HL-60 (cell line): ENCODE data around the gene OBP2A.

Experiments used
- DNase-seq, 2 experiments: peaks; one replicate each; pipeline ENCODE4 v3.0.0-alpha.2; 2010 to 2020; ENCODE audit warnings: low read depth in 1 of 2, low spot score in 1 of 2
- H3K27ac ChIP-seq: fragments of 250-450 bp; sonication (Bioruptor Pico); replicated peaks from 2 replicates; pipeline ENCODE4 v1.5.1; 2020; ENCODE audit warnings: mild to moderate bottlenecking, moderate library complexity
- H3K27me3 ChIP-seq: fragments of 250-450 bp; sonication (Bioruptor Pico); 2 replicates; pipeline ENCODE4 v1.5.1; 2021; ENCODE audit warnings: mild to moderate bottlenecking, moderate library complexity; ENCODE audit not compliant: insufficient read depth, poor library complexity, severe bottlenecking
- H3K4me3 ChIP-seq: replicated peaks from 2 replicates; pipeline ENCODE4 v1.5.1; 2011; ENCODE audit warnings: mild to moderate bottlenecking, control low read depth, low read length; ENCODE audit not compliant: insufficient read depth
- GABPA ChIP-seq: IDR thresholded peaks from 2 replicates; pipeline ENCODE4 v1.6.1; 2012; ENCODE audit warnings: low read depth
- POLR2AphosphoS5 ChIP-seq: IDR thresholded peaks from 2 replicates; pipeline ENCODE4 v1.6.1; 2012; ENCODE audit warnings: low read depth
- SPI1 ChIP-seq: IDR thresholded peaks from 2 replicates; pipeline ENCODE4 v1.6.1; 2012; ENCODE audit warnings: low read depth, mild to moderate bottlenecking, borderline replicate concordance
- TF ChIP-seq, protein P1 (sequence below): IDR thresholded peaks from 2 replicates; pipeline ENCODE4 v1.6.1; 2012; ENCODE audit warnings: low read depth; ENCODE audit not compliant: insufficient replicate concordance
- TF ChIP-seq, protein P2 (sequence below): IDR thresholded peaks from one replicate; pipeline ENCODE4 v1.5.1; 2011; ENCODE audit warnings: low read length, control low read depth, inconsistent platforms; ENCODE audit not compliant: insufficient read depth

Gene OBP2A

DNA sequence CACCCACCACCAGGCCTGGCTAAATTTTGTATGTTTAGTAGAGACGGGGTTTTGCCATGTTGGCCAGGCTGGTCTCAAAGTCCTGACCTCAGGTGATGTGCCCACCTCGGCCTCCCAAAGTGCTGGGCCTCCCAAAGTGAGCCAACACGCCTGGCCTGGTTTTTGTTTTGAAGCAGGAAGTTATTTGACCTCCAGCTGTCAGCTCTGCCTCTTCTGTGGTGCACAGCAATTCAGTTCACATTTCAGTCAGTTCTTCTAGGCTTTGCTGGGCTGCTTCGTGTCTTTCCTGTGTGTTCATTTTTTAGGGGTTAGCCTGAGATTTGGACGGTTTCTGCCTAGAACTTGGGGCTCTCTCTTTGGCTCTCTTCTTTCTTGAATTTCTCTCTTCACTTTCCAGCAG lies 15.8 kb upstream of the OBP2A start:
- TF ChIP-seq POLR2AphosphoS5 (no peak), GABPA (no peak), SPI1 (no peak)
- TF ChIP-seq, protein P1, sequence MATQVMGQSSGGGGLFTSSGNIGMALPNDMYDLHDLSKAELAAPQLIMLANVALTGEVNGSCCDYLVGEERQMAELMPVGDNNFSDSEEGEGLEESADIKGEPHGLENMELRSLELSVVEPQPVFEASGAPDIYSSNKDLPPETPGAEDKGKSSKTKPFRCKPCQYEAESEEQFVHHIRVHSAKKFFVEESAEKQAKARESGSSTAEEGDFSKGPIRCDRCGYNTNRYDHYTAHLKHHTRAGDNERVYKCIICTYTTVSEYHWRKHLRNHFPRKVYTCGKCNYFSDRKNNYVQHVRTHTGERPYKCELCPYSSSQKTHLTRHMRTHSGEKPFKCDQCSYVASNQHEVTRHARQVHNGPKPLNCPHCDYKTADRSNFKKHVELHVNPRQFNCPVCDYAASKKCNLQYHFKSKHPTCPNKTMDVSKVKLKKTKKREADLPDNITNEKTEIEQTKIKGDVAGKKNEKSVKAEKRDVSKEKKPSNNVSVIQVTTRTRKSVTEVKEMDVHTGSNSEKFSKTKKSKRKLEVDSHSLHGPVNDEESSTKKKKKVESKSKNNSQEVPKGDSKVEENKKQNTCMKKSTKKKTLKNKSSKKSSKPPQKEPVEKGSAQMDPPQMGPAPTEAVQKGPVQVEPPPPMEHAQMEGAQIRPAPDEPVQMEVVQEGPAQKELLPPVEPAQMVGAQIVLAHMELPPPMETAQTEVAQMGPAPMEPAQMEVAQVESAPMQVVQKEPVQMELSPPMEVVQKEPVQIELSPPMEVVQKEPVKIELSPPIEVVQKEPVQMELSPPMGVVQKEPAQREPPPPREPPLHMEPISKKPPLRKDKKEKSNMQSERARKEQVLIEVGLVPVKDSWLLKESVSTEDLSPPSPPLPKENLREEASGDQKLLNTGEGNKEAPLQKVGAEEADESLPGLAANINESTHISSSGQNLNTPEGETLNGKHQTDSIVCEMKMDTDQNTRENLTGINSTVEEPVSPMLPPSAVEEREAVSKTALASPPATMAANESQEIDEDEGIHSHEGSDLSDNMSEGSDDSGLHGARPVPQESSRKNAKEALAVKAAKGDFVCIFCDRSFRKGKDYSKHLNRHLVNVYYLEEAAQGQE, result no peak
- TF ChIP-seq, protein P2, sequence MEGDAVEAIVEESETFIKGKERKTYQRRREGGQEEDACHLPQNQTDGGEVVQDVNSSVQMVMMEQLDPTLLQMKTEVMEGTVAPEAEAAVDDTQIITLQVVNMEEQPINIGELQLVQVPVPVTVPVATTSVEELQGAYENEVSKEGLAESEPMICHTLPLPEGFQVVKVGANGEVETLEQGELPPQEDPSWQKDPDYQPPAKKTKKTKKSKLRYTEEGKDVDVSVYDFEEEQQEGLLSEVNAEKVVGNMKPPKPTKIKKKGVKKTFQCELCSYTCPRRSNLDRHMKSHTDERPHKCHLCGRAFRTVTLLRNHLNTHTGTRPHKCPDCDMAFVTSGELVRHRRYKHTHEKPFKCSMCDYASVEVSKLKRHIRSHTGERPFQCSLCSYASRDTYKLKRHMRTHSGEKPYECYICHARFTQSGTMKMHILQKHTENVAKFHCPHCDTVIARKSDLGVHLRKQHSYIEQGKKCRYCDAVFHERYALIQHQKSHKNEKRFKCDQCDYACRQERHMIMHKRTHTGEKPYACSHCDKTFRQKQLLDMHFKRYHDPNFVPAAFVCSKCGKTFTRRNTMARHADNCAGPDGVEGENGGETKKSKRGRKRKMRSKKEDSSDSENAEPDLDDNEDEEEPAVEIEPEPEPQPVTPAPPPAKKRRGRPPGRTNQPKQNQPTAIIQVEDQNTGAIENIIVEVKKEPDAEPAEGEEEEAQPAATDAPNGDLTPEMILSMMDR, result no peak
- Histone ChIP-seq H3K27me3 (peaks cover 3% of the 10 kb centered on the region), H3K27ac (no peak overlapping the region), H3K4me3 (no peak overlapping the region)
- no peak for DNase-seq

DNA sequence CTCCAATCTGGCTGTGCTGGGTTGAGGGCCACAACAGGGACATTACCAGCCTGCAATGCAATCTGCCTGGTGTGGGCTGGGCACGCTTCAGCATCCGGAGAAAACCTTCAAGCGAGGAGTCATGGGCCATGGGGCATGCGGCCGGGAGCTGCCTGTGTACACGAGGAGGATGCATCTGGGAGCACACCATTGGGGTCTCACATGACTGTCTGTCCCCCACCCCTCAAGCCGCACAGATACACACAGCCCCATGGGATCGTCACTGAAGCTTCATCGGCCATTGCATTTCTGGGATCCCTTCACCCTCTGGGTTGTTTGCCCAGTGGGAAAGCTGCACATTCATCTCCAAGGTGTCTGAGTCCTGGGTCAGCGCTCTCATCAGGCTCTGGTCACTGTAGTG lies 14.8 kb upstream of the OBP2A start:
- H3K27me3 ChIP-seq, result peaks cover 3% of the 10 kb centered on the region
- no peak overlapping the region for H3K27ac ChIP-seq
- TF ChIP-seq SPI1 (no peak), POLR2AphosphoS5 (no peak), GABPA (no peak)
- TF ChIP-seq, protein P1, result no peak
- TF ChIP-seq, protein P2, result no peak
- no peak for DNase-seq
- no peak overlapping the region for H3K4me3 ChIP-seq

DNA sequence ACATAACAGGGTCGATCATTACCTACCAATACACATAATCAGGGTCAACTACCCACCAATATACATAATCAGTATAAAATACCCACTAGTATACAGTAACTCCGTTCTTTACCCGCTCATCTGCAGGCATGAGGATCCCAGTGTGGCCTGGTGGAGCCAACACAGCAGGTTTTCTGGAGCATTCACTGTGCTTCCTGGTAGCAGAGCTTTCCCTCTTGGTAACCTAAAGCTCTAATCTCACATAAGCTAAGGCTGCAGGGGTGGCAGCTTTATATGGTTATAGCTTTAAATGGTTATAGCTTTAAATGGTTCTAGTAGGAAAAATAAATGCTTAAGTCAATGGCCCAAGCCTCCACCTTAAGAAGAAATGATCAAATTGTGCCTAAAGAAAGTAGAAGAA lies 12.8 kb upstream of the OBP2A start:
- TF ChIP-seq, protein P1, result no peak
- no peak for TF ChIP-seq POLR2AphosphoS5
- TF ChIP-seq, protein P2, result no peak
- TF ChIP-seq GABPA, result no peak
- no peak for TF ChIP-seq SPI1
- Histone ChIP-seq H3K27ac (no peak overlapping the region), H3K4me3 (no peak overlapping the region), H3K27me3 (peaks cover 3% of the 10 kb centered on the region)
- DNase-seq, result no peak
